GM12878 (cell line): ENCODE data around the gene KIN. TPM values are rescaled to one million over a fixed set of nuclear protein-coding genes. Genes with fewer than 3 reads are reported as not detected.

Experiments
- ATAC-seq: fragments of 200-7000 bp; cut with Tn5 transposase; 3 replicates; pipeline ENCODE4 v1.9.1; 2020; ENCODE audit warnings: mild to moderate bottlenecking, moderate library complexity
- BruUV-seq: library from RNA; stranded (reverse); fragments of 400-500 nt; replicated peaks from 2 replicates; lab custom pipeline; 2021; lab: Mats Ljungman, UMichigan
- CTCF ChIA-PET: fragments of 300-600 bp; sonication (Branson Sonifier 250); formaldehyde crosslinking; extraction: SDS; loops from one replicate; lab custom pipeline; 2021; ENCODE audit warnings: inconsistent platforms; lab: Yijun Ruan, JAX
- POLR2A ChIA-PET: fragments of 350-600 bp; formaldehyde crosslinking; extraction: SDS; loops from one replicate; lab custom pipeline; 2021; ENCODE audit warnings: inconsistent platforms; lab: Charles Lee
- RAD21 ChIA-PET: fragments of 300-600 bp; sonication (Branson Sonifier 250); formaldehyde crosslinking; loops from one replicate; lab custom pipeline; 2023; ENCODE audit warnings: antibody characterized with exemption; ENCODE audit not compliant: unreplicated experiment; lab: Charles Lee
- SMC1A ChIA-PET: fragments of 300-600 bp; sonication (Branson Sonifier 250); formaldehyde crosslinking; loops from one replicate; lab custom pipeline; 2023; ENCODE audit not compliant: unreplicated experiment, uncharacterized antibody; lab: Charles Lee
- DNase-seq: peaks from one replicate; pipeline ENCODE4 v3.0.0-alpha.2; 2011; ENCODE audit warnings: low read depth, low spot score
- FAIRE-seq: peaks from 3 replicates; lab custom pipeline; 2011; peaks lifted over from hg19 to GRCh38; lab: Jason Lieb, UNC
- H2AFZ ChIP-seq: 2 replicates; pipeline ENCODE4 v1.6.0; 2011; ENCODE audit warnings: low read depth, low read length, control low read depth; ENCODE audit not compliant: control insufficient read depth
- H3K27ac ChIP-seq: 2 replicates; pipeline ENCODE4 v1.5.1; 2011; ENCODE audit warnings: control low read depth; ENCODE audit not compliant: control insufficient read depth, insufficient read depth
- H3K27me3 ChIP-seq, 2 experiments: replicated peaks in 1 of 2; 2 replicates each; pipeline versions ENCODE4 v1.6.0 to v1.6.1; 2011; ENCODE audit warnings: low read length in 1 of 2; ENCODE audit not compliant: control insufficient read depth in 2 of 2, insufficient read depth in 2 of 2
- H3K36me3 ChIP-seq, 2 experiments: 2 replicates each; pipeline ENCODE4 v1.5.1; 2011; ENCODE audit warnings: low read length in 1 of 2; ENCODE audit not compliant: control insufficient read depth in 2 of 2, insufficient read depth in 2 of 2
- H3K4me1 ChIP-seq: 2 replicates; pipeline ENCODE4 v1.6.1; 2011; ENCODE audit warnings: mild to moderate bottlenecking, low read length, moderate library complexity, mixed read lengths; ENCODE audit not compliant: control insufficient read depth, insufficient read depth
- H3K4me2 ChIP-seq: 2 replicates; pipeline ENCODE4 v1.6.0; 2011; ENCODE audit warnings: control low read depth; ENCODE audit not compliant: control insufficient read depth, insufficient read depth
- H3K4me3 ChIP-seq: fragments of 200-600 bp; sonication (generic); 2 replicates; pipeline ENCODE4 v1.5.1; 2016
- H3K79me2 ChIP-seq: 2 replicates; pipeline ENCODE4 v1.6.0; 2011; ENCODE audit warnings: low read length; ENCODE audit not compliant: control insufficient read depth, insufficient read depth
- H3K9ac ChIP-seq: 2 replicates; pipeline ENCODE4 v1.8.0; 2011; ENCODE audit warnings: low read length, control low read depth, mixed read lengths; ENCODE audit not compliant: control insufficient read depth, insufficient read depth
- H3K9me3 ChIP-seq: replicated peaks from 3 replicates; pipeline ENCODE4 v1.5.1; 2011; ENCODE audit warnings: mild to moderate bottlenecking, low read length; ENCODE audit not compliant: control insufficient read depth, insufficient read depth
- H4K20me1 ChIP-seq: 2 replicates; pipeline ENCODE4 v1.6.0; 2011; ENCODE audit not compliant: control insufficient read depth, insufficient read depth
- BHLHE40 ChIP-seq, 2 experiments: fragments of 450-650 bp in 1 of 2; IDR thresholded peaks; 2 replicates each; pipeline ENCODE4 v1.6.1; 2011 to 2017; ENCODE audit warnings: low read depth in 2 of 2, borderline replicate concordance in 1 of 2, improper control_type of control experiment in 1 of 2, low read length in 1 of 2, mild to moderate bottlenecking in 1 of 2
- HDAC2 ChIP-seq: fragments of 200-600 bp; sonication (generic); IDR thresholded peaks from 2 replicates; pipeline ENCODE4 v1.6.1; 2017
- HDAC6 ChIP-seq: fragments of 200-600 bp; sonication (generic); IDR thresholded peaks from one replicate; pipeline ENCODE4 v1.8.0; 2017; ENCODE audit warnings: antibody characterized with exemption; ENCODE audit not compliant: unreplicated experiment
- KDM1A ChIP-seq: fragments of 200-600 bp; sonication (generic); IDR thresholded peaks from 2 replicates; pipeline ENCODE4 v1.6.1; 2016; ENCODE audit warnings: borderline replicate concordance
- MEF2A ChIP-seq: IDR thresholded peaks from 2 replicates; pipeline ENCODE4 v1.6.1; 2011; ENCODE audit warnings: low read depth, mild to moderate bottlenecking, low read length, moderate library complexity; ENCODE audit not compliant: insufficient read depth
- NKRF ChIP-seq: fragments of 450-650 bp; conservative IDR thresholded peaks from 2 replicates; pipeline ENCODE4 v1.6.1; 2017; ENCODE audit warnings: mild to moderate bottlenecking, moderate library complexity
- NR2C2 ChIP-seq: IDR thresholded peaks from 2 replicates; pipeline ENCODE4 v1.6.1; 2011; ENCODE audit warnings: borderline replicate concordance, low read depth; ENCODE audit not compliant: control insufficient read depth, insufficient read length
- PML ChIP-seq: IDR thresholded peaks from 2 replicates; pipeline ENCODE4 v1.6.1; 2012; ENCODE audit warnings: low read length, inconsistent platforms
- TARDBP ChIP-seq: IDR thresholded peaks from 2 replicates; pipeline ENCODE4 v1.6.1; 2016; ENCODE audit warnings: borderline replicate concordance
- TCF12 ChIP-seq: IDR thresholded peaks from 2 replicates; pipeline ENCODE4 v1.6.1; 2011; ENCODE audit warnings: low read depth, mild to moderate bottlenecking, low read length
- ZNF687 ChIP-seq: fragments of 450-650 bp; IDR thresholded peaks from 2 replicates; pipeline ENCODE4 v1.6.1; 2017; ENCODE audit warnings: mild to moderate bottlenecking, moderate library complexity
- ZZZ3 ChIP-seq: IDR thresholded peaks from 2 replicates; pipeline ENCODE4 v1.6.1; 2011; ENCODE audit warnings: low read depth; ENCODE audit not compliant: control insufficient read depth, insufficient read length
- WGBS: methylation state at CpG from one replicate; pipeline ENCODE4 v1.1.6; 2016; ENCODE audit warnings: low lambda C conversion rate; ENCODE audit not compliant: insufficient replicate concordance, insufficient coverage; ENCODE audit errors: missing lambda C conversion rate; 5-methylcytosine and 5-hydroxymethylcytosine counted together
- in situ Hi-C: fragments of 300-500 bp; cut with MboI; formaldehyde crosslinking; loops from 9 replicates; pipeline ENCODE4 v1.14.3; 2018; ENCODE audit warnings: mixed read lengths
- intact Hi-C: fragments of 100-400 bp; cut with micrococcal nuclease; formaldehyde crosslinking; loops from one replicate; pipeline ENCODE4 v1.14.2; 2022; ENCODE audit not compliant: unreplicated experiment
- polyA plus RNA-seq, 11 experiments: library from polyadenylated mRNA; depleted of rRNA in 4 of 11; unstranded in 6 of 11; stranded (reverse) in 5 of 11; fragments of >200 nt; fragmentation: Nextera tagmentation in 4 of 11; fragmentation: Illumina TruSeq in 1 of 11; extraction: Ambion mirVana in 4 of 11; extraction: Trizol in 1 of 11; gene quantifications; 1 replicate in 1 of 11; 2 replicates in 10 of 11; pipeline versions ENCODE4 v1.2.1 to v1.2.3, GENCODE V29; 2011 to 2016; ENCODE audit warnings: inconsistent platforms in 2 of 11, missing spikeins in 2 of 11, low read depth in 1 of 11
- total RNA-seq, 4 experiments: library from RNA; depleted of rRNA in 3 of 4; stranded (reverse); fragments of >200 nt in 3 of 4; fragmentation: Illumina TruSeq in 1 of 4; extraction: Trizol in 1 of 4; gene quantifications; 2 replicates each; pipeline versions ENCODE4 v1.2.1 to v1.2.3, GENCODE V29; 2013 to 2021
- TF ChIP-seq, protein P1 (sequence below): fragments of 450-650 bp; IDR thresholded peaks from 2 replicates; pipeline ENCODE4 v1.6.1; 2017; ENCODE audit warnings: low read depth, mild to moderate bottlenecking, moderate library complexity
- TF ChIP-seq, protein P2 (sequence below), 3 experiments: IDR thresholded peaks in 2 of 3; conservative IDR thresholded peaks in 1 of 3; 2 replicates each; pipeline ENCODE4 v1.5.1; 2011; ENCODE audit warnings: low read depth in 3 of 3, low read length in 3 of 3, mild to moderate bottlenecking in 3 of 3, control low read depth in 2 of 3, moderate library complexity in 2 of 3, inconsistent platforms in 1 of 3, mixed read lengths in 1 of 3; ENCODE audit not compliant: control insufficient read depth in 2 of 3, insufficient read depth in 1 of 3; ENCODE audit errors: extremely low read depth in 1 of 3

KIN gene
- total and polyA plus RNA-seq, 10 of the 15 experiments (the other 5 are each of a cell fraction or from before 2014, with no cell fraction given): 6.8 to 33.2 (median 11.3) TPM

DNA sequence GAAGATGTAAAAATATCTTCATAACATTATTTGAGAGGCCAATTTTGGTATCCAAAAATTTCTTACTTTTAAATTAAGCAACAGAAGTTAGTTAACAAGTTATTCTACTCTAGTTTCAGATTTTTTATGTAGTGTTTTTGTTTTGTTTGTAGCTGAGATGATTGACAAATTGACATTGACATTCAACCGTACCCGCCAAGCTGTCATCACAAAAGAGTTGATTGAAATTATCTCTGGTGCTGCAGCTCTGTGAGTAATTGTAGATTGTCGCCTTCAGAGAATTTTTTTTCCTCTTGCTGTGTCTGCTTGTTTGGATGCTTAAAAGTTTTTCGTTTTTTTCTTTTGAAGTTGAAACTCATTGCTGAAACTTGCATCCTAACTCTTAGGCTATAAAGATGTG is 14.8 kb upstream of the KIN start (continued):
- TF ChIP-seq PML (no peak), NKRF (no peak), ZNF687 (no peak), KDM1A (no peak), HDAC6 (no peak), TARDBP (no peak)

DNA sequence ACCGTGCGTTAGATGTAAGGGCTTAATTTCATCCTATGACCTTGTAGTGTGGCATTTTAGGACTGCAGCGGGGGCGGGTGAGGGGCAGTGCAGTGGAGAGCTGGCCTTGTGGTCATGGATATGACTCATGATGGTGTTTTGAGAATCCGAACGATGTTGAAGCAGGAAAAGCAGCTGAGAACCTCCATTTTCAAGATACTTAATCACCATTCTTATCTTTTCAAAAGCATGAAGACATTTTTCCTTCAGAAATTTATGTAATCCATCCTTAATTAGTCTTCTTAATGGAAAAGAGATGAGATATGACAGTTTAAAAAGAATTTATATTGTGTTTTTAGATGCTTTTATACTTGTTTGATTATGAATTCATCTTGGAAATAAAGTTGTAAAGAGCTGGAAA is 9.8 kb upstream of the KIN start:
- Histone ChIP-seq H3K4me2 (no peak overlapping the region), H3K79me2 (peaks cover 34% of the 10 kb centered on the region), H3K9me3 (no peaks in the 10 kb centered on the region), H3K36me3 (peaks cover 10 to 24% of the 10 kb centered on the region in 2 experiments), H4K20me1 (peaks cover 3% of the 10 kb centered on the region; the same call in 1 of the 2 replicates), H3K9ac (no peak overlapping the region), H3K4me1 (no peaks in the 10 kb centered on the region), H3K27me3 (no peaks in the 10 kb centered on the region), H2AFZ (no peak overlapping the region), H3K4me3 (no peak overlapping the region), H3K27ac (no peak overlapping the region)
- ChIA-PET POLR2A (no interaction called here), CTCF (interaction anchor here (0.7 to 1.0 kb wide), 2 partner anchors 22 to 272 kb away, joined by 3 read pairs; no protein-coding TSS in a partner anchor), SMC1A (no interaction called here), RAD21 (no interaction called here)
- no TSS peak for BruUV-seq
- intact Hi-C loops (no loop called here), in situ Hi-C loops (no loop called here)
- DNase-seq (no peak), ATAC-seq (no peak), FAIRE-seq (no peak)
- WGBS: 88% methylated on average over 6 of the region's 6 CpGs
- no peak for TF ChIP-seq NR2C2
- no peak for TF ChIP-seq MEF2A
- no peak for TF ChIP-seq HDAC2
- TF ChIP-seq, protein P1, sequence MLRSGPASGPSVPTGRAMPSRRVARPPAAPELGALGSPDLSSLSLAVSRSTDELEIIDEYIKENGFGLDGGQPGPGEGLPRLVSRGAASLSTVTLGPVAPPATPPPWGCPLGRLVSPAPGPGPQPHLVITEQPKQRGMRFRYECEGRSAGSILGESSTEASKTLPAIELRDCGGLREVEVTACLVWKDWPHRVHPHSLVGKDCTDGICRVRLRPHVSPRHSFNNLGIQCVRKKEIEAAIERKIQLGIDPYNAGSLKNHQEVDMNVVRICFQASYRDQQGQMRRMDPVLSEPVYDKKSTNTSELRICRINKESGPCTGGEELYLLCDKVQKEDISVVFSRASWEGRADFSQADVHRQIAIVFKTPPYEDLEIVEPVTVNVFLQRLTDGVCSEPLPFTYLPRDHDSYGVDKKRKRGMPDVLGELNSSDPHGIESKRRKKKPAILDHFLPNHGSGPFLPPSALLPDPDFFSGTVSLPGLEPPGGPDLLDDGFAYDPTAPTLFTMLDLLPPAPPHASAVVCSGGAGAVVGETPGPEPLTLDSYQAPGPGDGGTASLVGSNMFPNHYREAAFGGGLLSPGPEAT: no peak
- TF ChIP-seq BHLHE40 (IDR thresholded peaks at IDR 0.05; ENCODE audit: borderline replicate concordance in 1 of 2, low read depth in 2 of 2, low read length in 1 of 2): no peak
- TF ChIP-seq, protein P2, sequence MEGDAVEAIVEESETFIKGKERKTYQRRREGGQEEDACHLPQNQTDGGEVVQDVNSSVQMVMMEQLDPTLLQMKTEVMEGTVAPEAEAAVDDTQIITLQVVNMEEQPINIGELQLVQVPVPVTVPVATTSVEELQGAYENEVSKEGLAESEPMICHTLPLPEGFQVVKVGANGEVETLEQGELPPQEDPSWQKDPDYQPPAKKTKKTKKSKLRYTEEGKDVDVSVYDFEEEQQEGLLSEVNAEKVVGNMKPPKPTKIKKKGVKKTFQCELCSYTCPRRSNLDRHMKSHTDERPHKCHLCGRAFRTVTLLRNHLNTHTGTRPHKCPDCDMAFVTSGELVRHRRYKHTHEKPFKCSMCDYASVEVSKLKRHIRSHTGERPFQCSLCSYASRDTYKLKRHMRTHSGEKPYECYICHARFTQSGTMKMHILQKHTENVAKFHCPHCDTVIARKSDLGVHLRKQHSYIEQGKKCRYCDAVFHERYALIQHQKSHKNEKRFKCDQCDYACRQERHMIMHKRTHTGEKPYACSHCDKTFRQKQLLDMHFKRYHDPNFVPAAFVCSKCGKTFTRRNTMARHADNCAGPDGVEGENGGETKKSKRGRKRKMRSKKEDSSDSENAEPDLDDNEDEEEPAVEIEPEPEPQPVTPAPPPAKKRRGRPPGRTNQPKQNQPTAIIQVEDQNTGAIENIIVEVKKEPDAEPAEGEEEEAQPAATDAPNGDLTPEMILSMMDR (IDR thresholded peaks at IDR 0.05 in 2 of 3, conservative IDR thresholded peaks at IDR 0.05 in 1 of 3; ENCODE audit: control insufficient read depth in 2 of 3, extremely low read depth in 1 of 3, insufficient read depth in 1 of 3, low read depth in 3 of 3, low read length in 3 of 3): no peak
- TF ChIP-seq ZZZ3: no peak
- no peak for TF ChIP-seq TCF12
